Tibial nerve (tissue), 4 donors: ENCODE measurements around the gene MYO1C.

Experiments used
- CTCF ChIP-seq, 5 experiments: fragments of 200-600 bp in 3 of 5; fragments of 450-650 bp in 2 of 5; sonication (generic) in 3 of 5; IDR thresholded peaks; one replicate each; pipeline ENCODE4 v1.5.1; 2016 to 2019; ENCODE audit warnings: antibody characterized with exemption in 5 of 5, mild to moderate bottlenecking in 3 of 5, moderate library complexity in 2 of 5
- EP300 ChIP-seq, 2 donors: sonication (generic); formaldehyde crosslinking; IDR thresholded peaks; one replicate each; pipeline ENCODE4 v1.6.1; 2017; ENCODE audit warnings: antibody characterized with exemption in 2 of 2, mild to moderate bottlenecking in 1 of 2
- POLR2A ChIP-seq, 2 donors: fragments of 450-650 bp; IDR thresholded peaks; one replicate each; pipeline ENCODE4 v1.6.1; 2017; ENCODE audit warnings: antibody characterized with exemption in 2 of 2, mild to moderate bottlenecking in 2 of 2, moderate library complexity in 2 of 2

- TF ChIP-seq CTCF (IDR thresholded peaks at IDR 0.05) (no peak), EP300 (IDR thresholded peaks at IDR 0.05) (no peak), POLR2A (IDR thresholded peaks at IDR 0.05) (no peak)
Measured at GRCh38 chr17:1529863-1530262, 37.4 kb upstream of the MYO1C start.
